SH-SY5Y (cell line): ENCODE measurements around the gene SYK.

Experiments used
- GATA2 ChIP-seq: IDR thresholded peaks from 2 replicates; pipeline ENCODE4 v1.6.1; 2011; ENCODE audit warnings: mild to moderate bottlenecking, low read depth, low read length
- GATA3 ChIP-seq: IDR thresholded peaks from 2 replicates; pipeline ENCODE4 v1.6.1; 2011; ENCODE audit warnings: low read depth, mild to moderate bottlenecking, low read length, moderate library complexity

DNA sequence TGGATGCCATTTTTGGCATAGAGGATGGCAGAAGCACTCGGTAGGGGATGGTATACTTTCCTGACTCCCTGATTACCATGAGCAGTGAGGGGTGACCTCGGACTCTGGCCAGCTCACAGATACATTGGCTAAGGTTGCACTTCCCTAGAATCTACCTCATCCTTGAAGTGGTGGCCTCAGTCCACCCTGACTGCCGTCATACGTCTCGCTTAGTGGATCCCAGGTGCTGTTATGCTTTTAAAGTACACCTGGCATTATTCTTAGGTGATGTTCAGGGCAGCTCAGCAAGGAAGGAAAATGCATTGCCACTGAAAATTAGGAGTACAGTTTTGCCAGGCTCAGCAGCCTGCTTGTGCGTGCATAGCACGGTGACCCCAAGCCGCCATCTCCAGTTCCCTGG, 87.3 kb downstream of the SYK start:
- TF ChIP-seq GATA3 (no peak), GATA2 (no peak)
